K562 (cell line): ENCODE results near the gene MINDY4. TPM values are rescaled to one million over a fixed set of nuclear protein-coding genes. Genes with fewer than 3 reads are reported as not detected.

Experiments used
- ARID2 ChIP-seq: fragments of 450-650 bp; IDR thresholded peaks from 2 replicates; pipeline ENCODE4 v1.6.1; 2017; ENCODE audit warnings: antibody characterized with exemption, mild to moderate bottlenecking
- ARNT ChIP-seq, 2 experiments: fragments of 450-650 bp; IDR thresholded peaks; 2 replicates each; pipeline ENCODE4 v1.6.1; 2016; ENCODE audit warnings: mild to moderate bottlenecking in 1 of 2
- BRD9 ChIP-seq: fragments of 450-650 bp; IDR thresholded peaks from 2 replicates; pipeline ENCODE4 v1.6.1; 2018; ENCODE audit warnings: low read depth; ENCODE audit not compliant: partially characterized antibody
- CC2D1A ChIP-seq: fragments of 450-650 bp; IDR thresholded peaks from 2 replicates; pipeline ENCODE4 v1.6.1; 2017; ENCODE audit warnings: mild to moderate bottlenecking
- CHD4 ChIP-seq: fragments of 200-600 bp; sonication (generic); IDR thresholded peaks from 3 replicates; pipeline ENCODE4 v1.6.1; 2012; ENCODE audit warnings: low read depth, mild to moderate bottlenecking, mixed read lengths, low read length, inconsistent platforms; ENCODE audit not compliant: insufficient read depth, insufficient replicate concordance, poor library complexity, severe bottlenecking
- CTBP1 ChIP-seq: fragments of 450-650 bp; IDR thresholded peaks from 2 replicates; pipeline ENCODE4 v1.6.1; 2016; ENCODE audit warnings: borderline replicate concordance
- HLTF ChIP-seq: fragments of 450-650 bp; IDR thresholded peaks from 2 replicates; pipeline ENCODE4 v1.6.1; 2016
- HNRNPK ChIP-seq: fragments of 200-400 bp; formaldehyde crosslinking; IDR thresholded peaks from one replicate; pipeline ENCODE4 v1.6.1; 2018; ENCODE audit warnings: mild to moderate bottlenecking, low read depth, low read length; ENCODE audit not compliant: poor library complexity, severe bottlenecking
- MAZ ChIP-seq, 2 experiments: fragments of 450-650 bp in 1 of 2; sonication (generic) in 1 of 2; formaldehyde crosslinking; IDR thresholded peaks in 1 of 2; conservative IDR thresholded peaks in 1 of 2; 2 replicates each; pipeline versions ENCODE4 v1.4.0 to v1.5.0; 2020; ENCODE audit warnings: mild to moderate bottlenecking in 1 of 2, missing genetic modification reagents in 1 of 2
- MTA3 ChIP-seq: fragments of 450-650 bp; formaldehyde crosslinking; IDR thresholded peaks from 2 replicates; pipeline ENCODE4 v1.6.1; 2017; ENCODE audit warnings: mild to moderate bottlenecking, borderline replicate concordance
- PHF21A ChIP-seq: fragments of 450-650 bp; IDR thresholded peaks from 2 replicates; pipeline ENCODE4 v1.6.1; 2017; ENCODE audit warnings: low read depth, borderline replicate concordance
- POLR2AphosphoS2 ChIP-seq: IDR thresholded peaks from 2 replicates; pipeline ENCODE4 v1.6.1; 2012; ENCODE audit warnings: low read length, improper control_type of control experiment
- PRMT5 ChIP-seq: sonication (generic); formaldehyde crosslinking; IDR thresholded peaks from 2 replicates; pipeline ENCODE4 v1.5.0; 2020; ENCODE audit warnings: missing genetic modification reagents
- PTBP1 ChIP-seq: fragments of 200-400 bp; formaldehyde crosslinking; IDR thresholded peaks from 2 replicates; pipeline ENCODE4 v1.6.1; 2017; ENCODE audit warnings: low read depth, low read length
- RAD21 ChIP-seq, 2 experiments: fragments of 250-450 bp in 1 of 2; fragments of 450-650 bp in 1 of 2; sonication (Bioruptor Pico) in 1 of 2; formaldehyde crosslinking in 1 of 2; IDR thresholded peaks in 1 of 2; conservative IDR thresholded peaks in 1 of 2; 2 replicates each; pipeline versions ENCODE4 v1.4.0 to v1.8.0; 2020 to 2022; ENCODE audit warnings: mild to moderate bottlenecking in 2 of 2, moderate library complexity in 1 of 2
- RCOR1 ChIP-seq, 2 experiments: IDR thresholded peaks; 2 replicates each; pipeline ENCODE4 v1.6.1; 2012; ENCODE audit warnings: low read depth in 2 of 2, low read length in 2 of 2, borderline replicate concordance in 1 of 2, improper control_type of control experiment in 1 of 2
- SAP30 ChIP-seq: fragments of 200-600 bp; sonication (generic); IDR thresholded peaks from 2 replicates; pipeline ENCODE4 v1.6.1; 2012; ENCODE audit warnings: borderline replicate concordance, low read depth, mild to moderate bottlenecking, moderate library complexity, low read length, control low read depth, inconsistent platforms; ENCODE audit not compliant: insufficient read depth, poor library complexity, severe bottlenecking
- SMAD4 ChIP-seq: fragments of 250-450 bp; sonication (Bioruptor Pico); conservative IDR thresholded peaks from 2 replicates; pipeline ENCODE4 v1.8.0; 2021; ENCODE audit warnings: inconsistent platforms, mild to moderate bottlenecking, moderate library complexity
- SMC3 ChIP-seq: conservative IDR thresholded peaks from 2 replicates; pipeline ENCODE4 v1.6.1; 2011; ENCODE audit warnings: low read depth, low read length, improper control_type of control experiment; ENCODE audit not compliant: insufficient read depth
- SRF ChIP-seq, 2 experiments: fragments of 250-450, 450-650 bp in 1 of 2; sonication (Bioruptor Pico) in 1 of 2; sonication (generic) in 1 of 2; formaldehyde crosslinking; IDR thresholded peaks; 2 replicates each; pipeline versions ENCODE4 v1.5.0 to v1.5.1; 2020 to 2022; ENCODE audit warnings: mild to moderate bottlenecking in 1 of 2, missing genetic modification reagents in 1 of 2
- TAF1 ChIP-seq: IDR thresholded peaks from 2 replicates; pipeline ENCODE4 v1.6.1; 2011; ENCODE audit warnings: mild to moderate bottlenecking, low read length, moderate library complexity; ENCODE audit not compliant: insufficient read depth, control insufficient read depth, severe bottlenecking; ENCODE audit errors: extremely low read depth
- TCF3 ChIP-seq: sonication (generic); formaldehyde crosslinking; IDR thresholded peaks from 2 replicates; pipeline ENCODE4 v1.4.0; 2020; ENCODE audit warnings: mild to moderate bottlenecking, missing genetic modification reagents
- THRAP3 ChIP-seq: fragments of 450-650 bp; IDR thresholded peaks from 2 replicates; pipeline ENCODE4 v1.6.1; 2016; ENCODE audit warnings: mild to moderate bottlenecking, inconsistent platforms, borderline replicate concordance
- ZBTB1 ChIP-seq: sonication (generic); formaldehyde crosslinking; IDR thresholded peaks from 2 replicates; pipeline ENCODE4 v1.8.1; 2023; ENCODE audit warnings: missing genetic modification reagents, low read depth, mild to moderate bottlenecking, borderline replicate concordance
- ZNF75A ChIP-seq: fragments of 450-650 bp; formaldehyde crosslinking; IDR thresholded peaks from 2 replicates; pipeline ENCODE4 v1.4.0; 2020; ENCODE audit warnings: mild to moderate bottlenecking
- ZNF77 ChIP-seq: fragments of 250-450 bp; sonication (Bioruptor Pico); IDR thresholded peaks from 2 replicates; pipeline ENCODE4 v1.5.0; 2020
- polyA plus RNA-seq, 8 experiments: library from polyadenylated mRNA; depleted of rRNA in 4 of 8; stranded (reverse) in 5 of 8; unstranded in 3 of 8; fragments of >200 nt; fragmentation: Nextera tagmentation in 2 of 8; fragmentation: Illumina TruSeq in 1 of 8; extraction: Ambion mirVana in 2 of 8; extraction: Trizol in 1 of 8; gene quantifications; 2 replicates each; pipeline versions ENCODE4 v1.2.1 to v1.2.3, GENCODE V29; 2011 to 2014; ENCODE audit warnings: inconsistent platforms in 1 of 8, missing spikeins in 1 of 8
- total RNA-seq, 7 experiments: library from RNA; depleted of rRNA in 6 of 7; stranded (reverse); fragments of >200 nt in 6 of 7; fragmentation: Illumina TruSeq in 2 of 7; extraction: Trizol in 2 of 7; gene quantifications; 2 replicates each; pipeline versions ENCODE4 v1.2.1 to v1.2.3, GENCODE V29; 2011 to 2021; ENCODE audit warnings: low replicate concordance in 1 of 7
- TF ChIP-seq, protein P1 (sequence below): fragments of 450-650 bp; formaldehyde crosslinking; IDR thresholded peaks from 2 replicates; pipeline ENCODE4 v1.4.0; 2020; ENCODE audit warnings: mild to moderate bottlenecking, moderate library complexity

The MINDY4 gene
- total and polyA plus RNA-seq, 9 of the 15 experiments (the other 6 are each of a cell fraction or from before 2014, with no cell fraction given), result 2.1 to 16.7 (median 11.0) TPM

- TF ChIP-seq RCOR1 (IDR thresholded peaks at IDR 0.05; ENCODE audit: borderline replicate concordance in 1 of 2, low read depth in 2 of 2, low read length in 2 of 2) (peak in 1 of 2 experiments; percentile 54; a peak in 1 of 4 replicates), CC2D1A (peak; percentile 79; the same call in 1 of the 2 replicates), PTBP1 (no peak), ARNT (IDR thresholded peaks at IDR 0.05) (peak in 1 of 2 experiments; percentile 52; a peak in 1 of 4 replicates), CTBP1 (peak; percentile 46; the same call in 1 of the 2 replicates), MTA3 (0 out of 2 replicates have a peak, but pooled peaks have one; percentile 22), ZNF77 (CRISPR knock-in tag) (no peak), PRMT5 (CRISPR knock-in tag) (no peak), SAP30 (no peak), SRF (CRISPR knock-in tag; IDR thresholded peaks at IDR 0.05) (no peak), SMAD4 (0 out of 2 replicates have a peak, but pooled peaks have one; percentile 17), SMC3 (peak; percentile 85), HLTF (peak; percentile 67; the same call in 1 of the 2 replicates), PHF21A (no peak), ZNF75A (CRISPR knock-in tag) (no peak), RAD21 (CRISPR knock-in tag; conservative IDR thresholded peaks at IDR 0.05 in 1 of 2, IDR thresholded peaks at IDR 0.05 in 1 of 2) (peak; percentile 93 to 97), MAZ (CRISPR knock-in tag; conservative IDR thresholded peaks at IDR 0.05 in 1 of 2, IDR thresholded peaks at IDR 0.05 in 1 of 2) (peak in 1 of 2 experiments; percentile 58; a peak in 2 of 4 replicates), THRAP3 (no peak), HNRNPK (no peak), BRD9 (no peak), CHD4 (no peak), POLR2AphosphoS2 (no peak), ZBTB1 (no peak), ARID2 (peak; percentile 96), TCF3 (CRISPR knock-in tag) (no peak), TAF1 (no peak)
- TF ChIP-seq, protein P1, sequence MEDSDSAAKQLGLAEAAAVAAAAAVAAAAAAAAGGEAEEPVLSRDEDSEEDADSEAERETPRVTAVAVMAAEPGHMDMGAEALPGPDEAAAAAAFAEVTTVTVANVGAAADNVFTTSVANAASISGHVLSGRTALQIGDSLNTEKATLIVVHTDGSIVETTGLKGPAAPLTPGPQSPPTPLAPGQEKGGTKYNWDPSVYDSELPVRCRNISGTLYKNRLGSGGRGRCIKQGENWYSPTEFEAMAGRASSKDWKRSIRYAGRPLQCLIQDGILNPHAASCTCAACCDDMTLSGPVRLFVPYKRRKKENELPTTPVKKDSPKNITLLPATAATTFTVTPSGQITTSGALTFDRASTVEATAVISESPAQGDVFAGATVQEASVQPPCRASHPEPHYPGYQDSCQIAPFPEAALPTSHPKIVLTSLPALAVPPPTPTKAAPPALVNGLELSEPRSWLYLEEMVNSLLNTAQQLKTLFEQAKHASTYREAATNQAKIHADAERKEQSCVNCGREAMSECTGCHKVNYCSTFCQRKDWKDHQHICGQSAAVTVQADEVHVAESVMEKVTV (CRISPR knock-in tag), result peak; percentile 86
These were observed 27.7 kb upstream of the MINDY4 start (continued) for GRCh38 chr7:30743371-30744074.
